HG03280 (cell line): ENCODE results near the gene TMEM217.

Experiments
- ATAC-seq: cut with Tn5 transposase; IDR thresholded peaks from one replicate; pipeline ENCODE4 v1.9.1; 2021; ENCODE audit warnings: mild to moderate bottlenecking, moderate library complexity; ENCODE audit not compliant: unreplicated experiment

Gene TMEM217

DNA sequence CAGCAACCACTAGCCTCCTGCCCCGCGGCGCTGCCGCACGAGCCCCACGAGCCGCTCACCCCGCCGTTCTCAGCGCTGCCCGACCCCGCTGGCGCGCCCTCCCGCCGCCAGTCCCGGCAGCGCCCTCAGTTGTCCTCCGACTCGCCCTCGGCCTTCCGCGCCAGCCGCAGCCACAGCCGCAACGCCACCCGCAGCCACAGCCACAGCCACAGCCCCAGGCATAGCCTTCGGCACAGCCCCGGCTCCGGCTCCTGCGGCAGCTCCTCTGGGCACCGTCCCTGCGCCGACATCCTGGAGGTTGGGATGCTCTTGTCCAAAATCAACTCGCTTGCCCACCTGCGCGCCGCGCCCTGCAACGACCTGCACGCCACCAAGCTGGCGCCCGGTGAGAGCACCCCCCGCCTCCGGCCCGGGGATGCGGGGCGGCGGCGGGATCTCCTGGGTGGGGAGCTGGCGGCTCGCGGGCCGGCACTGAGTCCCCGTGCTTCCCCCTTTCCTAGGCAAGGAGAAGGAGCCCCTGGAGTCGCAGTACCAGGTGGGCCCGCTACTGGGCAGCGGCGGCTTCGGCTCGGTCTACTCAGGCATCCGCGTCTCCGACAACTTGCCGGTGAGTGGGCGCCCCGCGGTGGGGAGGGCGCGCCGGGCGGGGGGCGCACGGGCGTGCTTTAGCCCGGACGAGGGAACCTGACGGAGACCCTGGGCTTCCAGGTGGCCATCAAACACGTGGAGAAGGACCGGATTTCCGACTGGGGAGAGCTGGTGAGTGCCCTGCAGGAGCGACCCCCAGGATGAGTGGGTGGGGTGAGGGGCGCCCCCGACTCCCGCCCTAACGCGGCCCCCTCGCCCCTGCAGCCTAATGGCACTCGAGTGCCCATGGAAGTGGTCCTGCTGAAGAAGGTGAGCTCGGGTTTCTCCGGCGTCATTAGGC is 87.4 kb downstream of the TMEM217 start:
- peak; percentile 23 for ATAC-seq

GRCh38 chr6:37169496-37170272 is 88.3 kb downstream of the TMEM217 start, which contains the start of gene PIM1:
PIM1 (plus strand) TSS chr6:37170152; CDS start chr6:37170576, 424 bp downstream.
- peak; percentile 74 for ATAC-seq

GRCh38 chr6:37168811-37169495 is 89.0 kb downstream of the TMEM217 start:
- no peak for ATAC-seq

DNA sequence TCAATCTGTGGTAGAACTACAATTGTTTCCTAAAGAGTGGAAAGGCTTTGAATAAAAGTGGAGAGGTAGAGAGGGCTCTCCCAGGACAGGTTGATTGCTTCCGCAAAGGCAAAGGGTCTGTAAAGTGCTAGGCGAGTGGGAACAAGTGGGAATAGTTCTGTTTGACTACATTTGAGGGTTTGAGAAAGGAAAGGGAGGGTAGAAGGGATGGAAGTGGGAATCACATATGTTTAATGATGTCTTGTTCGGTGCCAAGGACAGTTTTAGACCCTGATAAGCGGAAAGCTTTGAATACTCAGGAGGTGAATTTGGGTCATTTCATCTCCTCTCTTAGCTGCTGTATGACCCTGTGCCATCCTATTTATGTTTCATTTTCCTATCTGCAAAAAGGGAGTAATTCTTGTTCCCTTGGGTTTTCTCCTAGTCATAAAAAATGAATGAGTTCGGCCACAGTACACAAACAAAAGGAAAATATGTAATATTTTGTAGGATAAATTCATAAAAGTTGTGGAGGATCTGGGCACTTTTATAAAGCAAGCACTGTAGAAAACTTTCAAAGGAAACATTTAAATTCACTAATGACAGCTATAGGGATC is 89.7 kb downstream of the TMEM217 start:
- no peak for ATAC-seq

DNA sequence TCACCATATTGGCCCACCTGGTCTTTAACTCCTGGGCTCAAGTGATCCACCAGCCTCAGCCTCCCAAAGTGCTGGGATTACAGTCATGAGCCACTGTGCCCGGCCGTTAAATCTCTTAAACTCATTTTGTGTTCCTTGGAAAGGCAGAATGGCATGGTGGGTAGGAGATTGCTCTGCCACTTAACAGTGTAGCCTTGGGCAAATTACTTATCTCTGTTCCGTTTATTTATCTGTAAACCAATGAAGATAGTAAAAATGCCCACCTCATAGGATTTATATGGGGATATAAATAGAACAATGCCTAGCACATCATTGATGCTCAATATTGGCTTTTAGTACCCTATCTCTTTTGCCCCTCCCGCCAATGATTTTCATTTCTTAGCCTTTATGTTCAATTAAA is 95.2 kb downstream of the TMEM217 start:
- ATAC-seq, result no peak
